NT2/D1 (cell line): ENCODE results near the gene HBEGF.

ENCODE experiments used
- SUZ12 ChIP-seq: IDR thresholded peaks from 2 replicates; pipeline ENCODE4 v1.6.1; 2011; ENCODE audit not compliant: insufficient read length, insufficient read depth; ENCODE audit errors: extremely low read depth
- YY1 ChIP-seq: IDR thresholded peaks from 2 replicates; pipeline ENCODE4 v1.6.1; 2011; ENCODE audit not compliant: insufficient read length, insufficient read depth
- ZNF274 ChIP-seq: IDR thresholded peaks from 2 replicates; pipeline ENCODE4 v1.6.1; 2011; ENCODE audit warnings: mild to moderate bottlenecking, low read depth, low read length

- no peak for TF ChIP-seq ZNF274
- TF ChIP-seq YY1: no peak
- no peak for TF ChIP-seq SUZ12
These were observed 957 bp upstream of the HBEGF start for GRCh38 chr5:140347360-140347759.
